Cardiac muscle cell (in vitro differentiated cells and primary cell): ENCODE measurements around the gene MYBBP1A. TPM values are rescaled to one million over a fixed set of nuclear protein-coding genes. Genes with fewer than 3 reads are reported as not detected.

Experiments used
- DNase-seq, 2 donors: peaks; one replicate each; pipeline versions ENCODE4 v3.0.0 to v3.0.0-alpha.2; 2010 to 2017; ENCODE audit warnings: low read depth in 1 of 2, low spot score in 1 of 2
- H3K27ac ChIP-seq: fragments of 200-600 bp; sonication (generic); 2 replicates; pipeline ENCODE4 v1.5.1; 2016
- H3K27me3 ChIP-seq: fragments of 200-600 bp; sonication (generic); 2 replicates; pipeline ENCODE4 v1.6.0; 2016; ENCODE audit warnings: control low read depth
- H3K36me3 ChIP-seq: fragments of 200-600 bp; sonication (generic); 2 replicates; pipeline ENCODE4 v1.5.1; 2016; ENCODE audit warnings: control low read depth
- H3K4me1 ChIP-seq: fragments of 200-600 bp; sonication (generic); 2 replicates; pipeline ENCODE4 v1.8.1; 2017; ENCODE audit warnings: low read depth, mild to moderate bottlenecking, mixed run types
- H3K4me3 ChIP-seq: fragments of 200-600 bp; sonication (generic); 2 replicates; pipeline ENCODE4 v1.5.1; 2016; ENCODE audit warnings: mild to moderate bottlenecking
- H3K9me3 ChIP-seq: fragments of 200-600 bp; sonication (generic); 2 replicates; pipeline ENCODE4 v1.5.1; 2017; ENCODE audit warnings: low read depth, mild to moderate bottlenecking, control low read depth
- CTCF ChIP-seq: IDR thresholded peaks from 2 replicates; pipeline ENCODE4 v1.5.1; 2012; ENCODE audit warnings: low read depth, mild to moderate bottlenecking, low read length
- polyA plus RNA-seq: library from polyadenylated mRNA; unstranded; fragments of >200 nt; fragmentation: Nextera tagmentation; extraction: Ambion mirVana; gene quantifications from 2 replicates; pipeline ENCODE4 v1.2.1, GENCODE V29; 2016
- total RNA-seq: library from RNA; depleted of rRNA; stranded (reverse); fragments of >200 nt; gene quantifications from 2 replicates; pipeline ENCODE4 v1.2.3, GENCODE V29; 2016

The MYBBP1A gene
- total and polyA plus RNA-seq, 2 experiments from 2014 or later, result 51.5 to 57.1 TPM

DNA sequence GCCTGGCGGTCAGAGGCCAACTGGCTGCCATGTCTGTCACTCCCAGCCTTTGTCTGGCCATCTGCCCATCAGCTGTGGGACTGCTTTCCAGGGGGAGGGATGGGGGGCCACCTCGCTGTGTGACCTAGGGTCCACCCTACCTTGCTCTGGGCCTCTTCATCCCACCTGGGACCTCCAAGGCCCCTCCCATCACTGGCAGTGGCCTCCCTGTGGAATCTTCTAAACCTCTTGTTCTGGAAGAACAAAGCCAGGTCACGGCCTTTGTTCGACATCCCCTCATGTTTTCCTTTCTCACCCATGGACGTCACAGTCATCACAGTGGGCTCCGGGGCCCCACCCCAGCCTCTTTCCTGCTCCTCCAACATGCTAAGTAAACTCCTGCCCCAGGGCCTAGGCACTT lies 32.5 kb downstream of the MYBBP1A start:
- Histone ChIP-seq H3K4me1 (no peaks in the 10 kb centered on the region), H3K27me3 (no peaks in the 10 kb centered on the region), H3K4me3 (no peak overlapping the region), H3K36me3 (no peaks in the 10 kb centered on the region), H3K9me3 (no peaks in the 10 kb centered on the region), H3K27ac (no peak overlapping the region)
- no peak for DNase-seq
- TF ChIP-seq CTCF, result no peak

GRCh38 chr17:4520894-4521600 lies 34.1 kb downstream of the MYBBP1A start:
- Histone ChIP-seq H3K27ac (no peak overlapping the region), H3K4me3 (no peak overlapping the region), H3K27me3 (no peaks in the 10 kb centered on the region), H3K9me3 (no peaks in the 10 kb centered on the region), H3K4me1 (no peaks in the 10 kb centered on the region), H3K36me3 (no peaks in the 10 kb centered on the region)
- peak in 1 of 2 donors; percentile 62 for DNase-seq
- TF ChIP-seq CTCF, result no peak

- H3K27me3 ChIP-seq, result no peaks in the 10 kb centered on the region
- no peaks in the 10 kb centered on the region for H3K4me1 ChIP-seq
- no peak overlapping the region for H3K27ac ChIP-seq
- DNase-seq, result no peak
- TF ChIP-seq CTCF, result no peak
- H3K36me3 ChIP-seq, result no peaks in the 10 kb centered on the region
- H3K4me3 ChIP-seq, result no peak overlapping the region
- H3K9me3 ChIP-seq, result no peaks in the 10 kb centered on the region
Measured at GRCh38 chr17:4520060-4520893, 34.9 kb downstream of the MYBBP1A start.

GRCh38 chr17:4519361-4519788 lies 35.8 kb downstream of the MYBBP1A start:
- DNase-seq, result no peak
- H3K27ac ChIP-seq, result no peak overlapping the region
- no peak for TF ChIP-seq CTCF

GRCh38 chr17:4518901-4519300 lies 36.3 kb downstream of the MYBBP1A start:
- H3K36me3 ChIP-seq, result no peaks in the 10 kb centered on the region
- TF ChIP-seq CTCF, result no peak

More at GRCh38 chr17:4519361-4519788, 35.8 kb downstream of the MYBBP1A start:
- Histone ChIP-seq H3K27me3 (no peaks in the 10 kb centered on the region), H3K4me1 (no peaks in the 10 kb centered on the region), H3K4me3 (no peak overlapping the region), H3K36me3 (no peaks in the 10 kb centered on the region), H3K9me3 (no peaks in the 10 kb centered on the region)

More at GRCh38 chr17:4518901-4519300, 36.3 kb downstream of the MYBBP1A start:
- Histone ChIP-seq H3K27me3 (no peaks in the 10 kb centered on the region), H3K4me3 (no peak overlapping the region), H3K27ac (no peak overlapping the region), H3K9me3 (no peaks in the 10 kb centered on the region), H3K4me1 (peaks cover 2% of the 10 kb centered on the region)
- no peak for DNase-seq
